Activated CD8-positive, alpha-beta memory T cell treated with anti-CD3 and anti-CD28 coated beads, Interleukin-2, amount 50 U/mL, for 1 hour (primary cell): ENCODE results near the gene CRLF1.
A peak's percentile ranks its signal among the peaks of the same experiment; 100 is the strongest.
"Not testable (repeated sequence)": the region's sequence is repeated elsewhere in the genome, so short reads cannot be mapped to it uniquely, and the experiment has no call there.

Experiments used
- DNase-seq: peaks from one replicate; pipeline ENCODE4 v3.0.0-alpha.2; 2020; ENCODE audit errors: extremely low read depth

CRLF1 gene

GRCh38 chr19:18592732-18593131, 13.9 kb downstream of the CRLF1 start:
- not testable (repeated sequence) for DNase-seq

GRCh38 chr19:18591735-18592385, 14.7 kb downstream of the CRLF1 start:
- no peak for DNase-seq

GRCh38 chr19:18590273-18591272, 16.0 kb downstream of the CRLF1 start:
- DNase-seq = no peak

GRCh38 chr19:18589380-18590272, 17.0 kb downstream of the CRLF1 start:
- peak; percentile 29 for DNase-seq

- DNase-seq = peak; percentile 61
Observed at GRCh38 chr19:18588611-18589379, 17.8 kb downstream of the CRLF1 start, which contains the start of gene REX1BD. Gene REX1BD (plus strand): TSS chr19:18588798. CDS start chr19:18588802, 4 bp downstream.

GRCh38 chr19:18587962-18588610, 18.5 kb downstream of the CRLF1 start:
- no peak for DNase-seq

GRCh38 chr19:18587561-18587960, 19.0 kb downstream of the CRLF1 start:
- no peak for DNase-seq

GRCh38 chr19:18586306-18586705, 20.3 kb downstream of the CRLF1 start:
- no peak for DNase-seq

GRCh38 chr19:18580311-18580710, 26.3 kb downstream of the CRLF1 start:
- DNase-seq = no peak

GRCh38 chr19:18577365-18577914, 29.2 kb downstream of the CRLF1 start:
- DNase-seq = no peak

GRCh38 chr19:18576383-18576782, 30.2 kb downstream of the CRLF1 start:
- no peak for DNase-seq

- DNase-seq = no peak
Observed at GRCh38 chr19:18574691-18575291, 31.8 kb downstream of the CRLF1 start.

GRCh38 chr19:18571564-18572344, 34.8 kb downstream of the CRLF1 start, which contains the start of gene UBA52:
Gene UBA52 (plus strand): TSS chr19:18571857. CDS start chr19:18573301, 1,444 bp downstream.
- DNase-seq = peak; percentile 93

- DNase-seq = no peak
Observed at GRCh38 chr19:18568367-18568766, 38.2 kb downstream of the CRLF1 start.

- DNase-seq = no peak
Observed at GRCh38 chr19:18566953-18567352, 39.6 kb downstream of the CRLF1 start.

GRCh38 chr19:18562086-18562485, 44.5 kb downstream of the CRLF1 start:
- no peak for DNase-seq

- no peak for DNase-seq
Observed at GRCh38 chr19:18559685-18560084, 46.9 kb downstream of the CRLF1 start.

- no peak for DNase-seq
Observed at GRCh38 chr19:18558604-18559003, 48.0 kb downstream of the CRLF1 start.

GRCh38 chr19:18558202-18558555, 48.4 kb downstream of the CRLF1 start:
- DNase-seq = no peak
